ENCODE results near the gene PYDC2. TPM values are rescaled to one million over a fixed set of nuclear protein-coding genes. Genes with fewer than 3 reads are reported as not detected.

The PYDC2 gene
- total RNA-seq (2021) (not detected in 2 replicates), Bru-seq, nascent RNA (not detected), BruChase-seq, experiment 1, labeled RNA remaining after a 2-hour chase (percentile 58 among the genes with signal in this experiment), BruChase-seq, experiment 2, labeled RNA remaining after a 6-hour chase (percentile 43 among the genes with signal in this experiment)
- long read RNA-seq, result 0 reads

DNA sequence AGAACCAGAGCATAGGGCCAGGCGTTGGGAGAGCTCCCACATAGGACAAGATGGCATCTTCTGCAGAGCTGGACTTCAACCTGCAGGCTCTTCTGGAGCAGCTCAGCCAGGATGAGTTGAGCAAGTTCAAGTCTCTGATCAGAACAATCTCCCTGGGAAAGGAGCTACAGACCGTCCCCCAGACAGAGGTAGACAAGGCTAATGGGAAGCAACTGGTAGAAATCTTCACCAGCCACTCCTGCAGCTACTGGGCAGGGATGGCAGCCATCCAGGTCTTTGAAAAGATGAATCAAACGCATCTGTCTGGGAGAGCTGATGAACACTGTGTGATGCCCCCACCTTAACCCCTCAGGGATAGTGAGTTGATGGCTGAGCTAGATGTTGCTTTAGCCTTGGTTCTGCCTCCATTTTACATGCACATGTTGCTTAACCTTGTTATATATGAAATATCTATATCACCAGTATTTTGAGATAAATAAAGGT is at the start of gene PYDC2:
Gene PYDC2 (plus strand): TSS at position 51 of the 483 bp plus-strand sequence. CDS start 0 bp downstream, at position 51.
- no peak within 1 kb of the TSS for H3K4me3 ChIP-seq
- intact Hi-C loops (cut with micrococcal nuclease; ENCODE audit: unreplicated experiment), result no loop called here

DNA sequence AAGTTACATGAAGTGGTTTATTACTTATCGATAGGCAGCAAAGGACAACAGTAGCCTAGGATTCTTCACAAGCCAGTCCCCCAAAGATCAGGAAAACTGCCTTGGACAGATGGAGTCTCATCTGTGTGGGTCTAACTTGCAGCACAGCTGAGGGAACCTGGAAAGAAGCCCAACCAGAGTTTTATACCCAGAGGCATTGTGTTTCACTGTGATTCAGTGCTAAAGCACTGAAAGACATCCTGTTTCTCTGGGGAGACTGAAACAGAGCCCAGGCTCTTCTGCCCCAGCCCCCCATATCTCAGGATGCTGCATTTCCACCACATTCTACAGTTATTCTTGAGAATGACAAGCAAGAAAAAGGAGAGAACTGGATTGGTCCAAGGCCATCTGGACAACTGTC is 48.2 kb upstream of the PYDC2 start:
- CTCF ChIA-PET, result no interaction called here
- Histone ChIP-seq H3K36me3 (ENCODE audit: low read depth) (no peaks in the 10 kb centered on the region), H4K20me1 (ENCODE audit: insufficient read depth) (no peaks in the 10 kb centered on the region), H3K4me1 (replicated peaks; ENCODE audit: insufficient read depth) (peaks cover 8% of the 10 kb centered on the region), H3K27me3 (ENCODE audit: insufficient read depth, low read depth) (no peaks in the 10 kb centered on the region), H3K9me3 (ENCODE audit: insufficient read depth, low read depth) (peaks cover 2% of the 10 kb centered on the region; the same call in 1 of the 2 replicates), H3K27ac (no peak overlapping the region), H3K4me3 (no peak overlapping the region), H3K4me2 (no peak overlapping the region), H2AFZ (no peak overlapping the region), H3K79me2 (ENCODE audit: low read depth) (no peaks in the 10 kb centered on the region), H3K9me2 (ENCODE audit: insufficient read depth) (no peaks in the 10 kb centered on the region), H3F3A (ENCODE audit: insufficient read depth, low read depth) (no peaks in the 10 kb centered on the region)
- POLR2A ChIA-PET (ENCODE audit: unreplicated experiment), result interaction anchor here (0.6 kb wide), 1 partner anchor 934 kb away, joined by 5 read pairs; no protein-coding TSS in a partner anchor
- TF ChIP-seq EZH2 (IDR thresholded peaks at IDR 0.05; ENCODE audit: low read depth), result no peak
- TF ChIP-seq, protein P1, sequence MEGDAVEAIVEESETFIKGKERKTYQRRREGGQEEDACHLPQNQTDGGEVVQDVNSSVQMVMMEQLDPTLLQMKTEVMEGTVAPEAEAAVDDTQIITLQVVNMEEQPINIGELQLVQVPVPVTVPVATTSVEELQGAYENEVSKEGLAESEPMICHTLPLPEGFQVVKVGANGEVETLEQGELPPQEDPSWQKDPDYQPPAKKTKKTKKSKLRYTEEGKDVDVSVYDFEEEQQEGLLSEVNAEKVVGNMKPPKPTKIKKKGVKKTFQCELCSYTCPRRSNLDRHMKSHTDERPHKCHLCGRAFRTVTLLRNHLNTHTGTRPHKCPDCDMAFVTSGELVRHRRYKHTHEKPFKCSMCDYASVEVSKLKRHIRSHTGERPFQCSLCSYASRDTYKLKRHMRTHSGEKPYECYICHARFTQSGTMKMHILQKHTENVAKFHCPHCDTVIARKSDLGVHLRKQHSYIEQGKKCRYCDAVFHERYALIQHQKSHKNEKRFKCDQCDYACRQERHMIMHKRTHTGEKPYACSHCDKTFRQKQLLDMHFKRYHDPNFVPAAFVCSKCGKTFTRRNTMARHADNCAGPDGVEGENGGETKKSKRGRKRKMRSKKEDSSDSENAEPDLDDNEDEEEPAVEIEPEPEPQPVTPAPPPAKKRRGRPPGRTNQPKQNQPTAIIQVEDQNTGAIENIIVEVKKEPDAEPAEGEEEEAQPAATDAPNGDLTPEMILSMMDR (conservative IDR thresholded peaks at IDR 0.05), result no peak
- peak in 1 of 2 experiments; percentile 41 for DNase-seq
- BruUV-seq (replicated peaks), result no TSS peak
- intact Hi-C loops (cut with micrococcal nuclease; ENCODE audit: unreplicated experiment), result loop anchor here (10.0 kb wide), 4 partner anchors 358 to 772 kb away; no protein-coding TSS in a partner anchor

More for the DNA sequence above, at the start of gene PYDC2:
- Histone ChIP-seq H3K79me2 (ENCODE audit: low read depth) (no peaks in the 10 kb centered on the region), H3F3A (ENCODE audit: insufficient read depth, low read depth) (no peaks in the 10 kb centered on the region), H3K4me1 (replicated peaks; ENCODE audit: insufficient read depth) (no peaks in the 10 kb centered on the region), H2AFZ (no peak within 1 kb of the TSS), H4K20me1 (ENCODE audit: insufficient read depth) (no peaks in the 10 kb centered on the region), H3K4me2 (no peak within 1 kb of the TSS), H3K9me3 (ENCODE audit: insufficient read depth, low read depth) (no peaks in the 10 kb centered on the region), H3K27ac (no peak within 1 kb of the TSS), H3K9me2 (ENCODE audit: insufficient read depth) (no peaks in the 10 kb centered on the region), H3K27me3 (ENCODE audit: insufficient read depth, low read depth) (no peaks in the 10 kb centered on the region), H3K36me3 (ENCODE audit: low read depth) (no peaks in the 10 kb centered on the region)
- BruUV-seq (replicated peaks), result no TSS peak
- ChIA-PET CTCF (no interaction called here), POLR2A (ENCODE audit: unreplicated experiment) (no interaction called here)
- no peak for DNase-seq
- TF ChIP-seq, protein P1 (conservative IDR thresholded peaks at IDR 0.05), result no peak
- TF ChIP-seq EZH2 (IDR thresholded peaks at IDR 0.05; ENCODE audit: low read depth), result no peak

DNA sequence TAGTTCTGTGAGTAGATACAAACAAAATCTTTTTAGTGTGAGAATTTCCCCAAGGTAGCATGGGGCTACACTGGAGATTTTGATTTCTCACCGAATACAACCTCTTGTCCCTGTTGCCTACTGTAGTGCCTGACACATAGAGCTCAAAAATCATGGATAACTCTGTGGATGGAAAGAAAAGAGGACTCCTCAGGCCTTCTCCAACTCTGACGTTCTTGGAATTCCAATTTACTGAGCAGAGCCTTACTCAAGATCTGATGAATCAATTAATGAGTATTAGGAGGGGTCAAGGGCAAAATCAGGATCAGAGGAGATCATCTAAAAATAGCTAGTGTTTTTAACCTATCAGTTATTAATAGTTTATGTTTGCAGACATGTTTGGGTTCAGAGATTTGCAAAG is 46.7 kb upstream of the PYDC2 start:
- H3K4me1 ChIP-seq (replicated peaks; ENCODE audit: insufficient read depth), result peaks cover 8% of the 10 kb centered on the region
- intact Hi-C loops (cut with micrococcal nuclease; ENCODE audit: unreplicated experiment), result loop anchor here (10.0 kb wide), 4 partner anchors 359 to 771 kb away; no protein-coding TSS in a partner anchor
- no peak overlapping the region for H2AFZ ChIP-seq
- no peaks in the 10 kb centered on the region for H3K79me2 ChIP-seq (ENCODE audit: low read depth)
- no peaks in the 10 kb centered on the region for H3K27me3 ChIP-seq (ENCODE audit: insufficient read depth, low read depth)
- DNase-seq, result no peak
- no TSS peak for BruUV-seq (replicated peaks)
- H3K36me3 ChIP-seq (ENCODE audit: low read depth), result no peaks in the 10 kb centered on the region
- H3K9me2 ChIP-seq (ENCODE audit: insufficient read depth), result no peaks in the 10 kb centered on the region
- POLR2A ChIA-PET (ENCODE audit: unreplicated experiment), result no interaction called here
- H3K9me3 ChIP-seq (ENCODE audit: insufficient read depth, low read depth), result peaks cover under 1% of the 10 kb centered on the region; the same call in 1 of the 2 replicates
- no peaks in the 10 kb centered on the region for H3F3A ChIP-seq (ENCODE audit: insufficient read depth, low read depth)
- H4K20me1 ChIP-seq (ENCODE audit: insufficient read depth), result no peaks in the 10 kb centered on the region
- CTCF ChIA-PET, result interaction anchor here (0.7 kb wide), 1 partner anchor 53 kb away, joined by 3 read pairs; no protein-coding TSS in a partner anchor
- no peak overlapping the region for H3K4me2 ChIP-seq
- H3K4me3 ChIP-seq, result no peak overlapping the region
- no peak overlapping the region for H3K27ac ChIP-seq
- TF ChIP-seq, protein P1 (conservative IDR thresholded peaks at IDR 0.05), result no peak
- no peak for TF ChIP-seq EZH2 (IDR thresholded peaks at IDR 0.05; ENCODE audit: low read depth)
